CD4-positive, alpha-beta T cell treated with Interleukin-15 for 1 hour (primary cell): ENCODE results near the gene MAD1L1.
"Not testable (repeated sequence)": the region's sequence is repeated elsewhere in the genome, so short reads cannot be mapped to it uniquely, and the experiment has no call there.

ENCODE experiments used
- DNase-seq: peaks from one replicate; pipeline ENCODE4 v3.0.0-alpha.2; 2020

The MAD1L1 gene

GRCh38 chr7:2171855-2172254, 60.9 kb downstream of the MAD1L1 start:
- DNase-seq, result no peak

- DNase-seq, result no peak
These were observed 61.9 kb downstream of the MAD1L1 start for GRCh38 chr7:2170576-2171521.

DNA sequence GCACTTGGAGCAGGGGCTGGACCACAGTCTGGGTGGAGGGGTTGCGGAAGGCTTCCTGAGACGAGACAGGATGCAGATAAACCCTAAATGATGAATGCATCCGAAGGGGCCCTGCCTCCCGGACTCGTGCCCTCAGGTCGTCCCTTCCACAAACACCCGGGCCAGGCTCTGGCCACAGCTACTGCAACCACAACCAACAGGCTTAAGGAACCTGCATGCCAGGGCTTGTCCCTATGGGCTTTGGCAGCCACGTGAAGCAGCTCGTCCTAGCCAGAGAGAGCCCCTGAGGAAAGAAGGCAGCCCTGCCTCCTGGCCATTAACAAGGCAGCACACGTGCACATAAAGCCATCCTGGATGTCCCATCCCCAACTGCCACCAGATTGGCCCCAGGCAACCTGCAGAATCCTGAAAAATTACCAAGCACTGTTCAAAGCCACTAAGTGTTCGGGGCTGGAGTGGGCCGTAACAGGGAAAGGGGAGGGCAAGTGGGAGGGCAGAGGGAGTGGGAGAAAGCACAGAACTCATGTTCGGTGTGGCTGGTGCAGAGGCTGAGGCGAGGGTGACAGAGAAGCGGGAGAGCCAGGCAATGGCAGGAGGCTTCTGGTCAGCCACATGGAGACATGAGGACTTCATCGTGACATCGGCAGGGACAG, 62.7 kb downstream of the MAD1L1 start:
- DNase-seq, result no peak

DNA sequence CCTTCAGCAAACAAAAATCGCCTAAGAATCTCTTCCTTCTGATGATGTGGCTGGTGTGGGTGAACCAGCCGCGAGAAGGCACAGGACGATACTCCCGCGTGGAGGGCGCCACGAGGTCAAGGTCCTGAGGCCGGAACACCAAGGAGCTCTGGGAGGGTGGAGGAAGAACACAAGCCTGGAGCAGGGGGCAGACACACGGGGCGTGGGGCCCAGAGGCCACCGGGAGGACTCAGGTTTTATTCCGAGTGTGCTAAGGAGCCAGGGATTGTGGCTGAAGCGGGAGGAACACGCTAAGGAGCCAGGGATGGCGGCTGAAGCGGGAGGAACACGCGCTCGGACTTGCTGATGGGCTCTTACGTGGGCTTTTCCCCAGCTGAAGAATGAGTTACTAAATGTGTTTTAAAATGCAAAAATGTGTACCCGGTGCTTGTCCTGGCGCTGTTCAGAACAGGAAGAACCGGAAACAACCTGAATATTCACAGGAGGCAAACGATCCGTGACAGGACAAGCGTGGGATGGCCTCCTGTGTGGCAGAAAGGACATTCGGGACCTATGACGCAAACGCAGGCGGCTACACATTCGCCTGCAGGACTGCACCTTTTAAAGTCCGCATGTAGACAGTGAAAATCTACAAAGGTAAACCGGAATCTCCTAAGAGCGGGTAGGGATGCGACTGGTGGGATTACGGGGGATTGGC, 64.0 kb downstream of the MAD1L1 start:
- no peak for DNase-seq

GRCh38 chr7:2166625-2167280, 66.0 kb downstream of the MAD1L1 start:
- no peak for DNase-seq

GRCh38 chr7:2165610-2166594, 66.8 kb downstream of the MAD1L1 start:
- no peak for DNase-seq

GRCh38 chr7:2165239-2165609, 67.5 kb downstream of the MAD1L1 start:
- no peak for DNase-seq

GRCh38 chr7:2164646-2165045, 68.1 kb downstream of the MAD1L1 start:
- DNase-seq, result no peak

GRCh38 chr7:2163600-2164555, 68.9 kb downstream of the MAD1L1 start:
- no peak for DNase-seq

DNA sequence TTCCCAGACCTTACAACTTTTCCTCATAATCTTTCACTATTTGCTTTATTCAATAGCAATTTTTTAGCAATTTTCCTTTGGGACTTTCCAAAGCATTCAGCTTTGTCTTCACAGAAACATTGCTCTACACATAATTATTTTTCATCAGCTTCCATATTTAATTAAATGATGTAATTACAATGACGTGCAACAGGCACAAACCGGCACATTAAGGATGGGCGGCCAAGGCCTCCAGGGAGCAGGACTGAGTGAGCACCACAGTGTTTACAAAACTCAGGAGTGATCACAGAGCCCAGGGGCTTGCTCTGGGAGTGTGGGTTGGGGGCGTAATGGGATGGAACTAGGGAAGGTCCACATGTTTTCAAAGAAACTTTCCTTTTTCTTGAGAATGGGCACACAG, 69.8 kb downstream of the MAD1L1 start:
- DNase-seq, result no peak

DNA sequence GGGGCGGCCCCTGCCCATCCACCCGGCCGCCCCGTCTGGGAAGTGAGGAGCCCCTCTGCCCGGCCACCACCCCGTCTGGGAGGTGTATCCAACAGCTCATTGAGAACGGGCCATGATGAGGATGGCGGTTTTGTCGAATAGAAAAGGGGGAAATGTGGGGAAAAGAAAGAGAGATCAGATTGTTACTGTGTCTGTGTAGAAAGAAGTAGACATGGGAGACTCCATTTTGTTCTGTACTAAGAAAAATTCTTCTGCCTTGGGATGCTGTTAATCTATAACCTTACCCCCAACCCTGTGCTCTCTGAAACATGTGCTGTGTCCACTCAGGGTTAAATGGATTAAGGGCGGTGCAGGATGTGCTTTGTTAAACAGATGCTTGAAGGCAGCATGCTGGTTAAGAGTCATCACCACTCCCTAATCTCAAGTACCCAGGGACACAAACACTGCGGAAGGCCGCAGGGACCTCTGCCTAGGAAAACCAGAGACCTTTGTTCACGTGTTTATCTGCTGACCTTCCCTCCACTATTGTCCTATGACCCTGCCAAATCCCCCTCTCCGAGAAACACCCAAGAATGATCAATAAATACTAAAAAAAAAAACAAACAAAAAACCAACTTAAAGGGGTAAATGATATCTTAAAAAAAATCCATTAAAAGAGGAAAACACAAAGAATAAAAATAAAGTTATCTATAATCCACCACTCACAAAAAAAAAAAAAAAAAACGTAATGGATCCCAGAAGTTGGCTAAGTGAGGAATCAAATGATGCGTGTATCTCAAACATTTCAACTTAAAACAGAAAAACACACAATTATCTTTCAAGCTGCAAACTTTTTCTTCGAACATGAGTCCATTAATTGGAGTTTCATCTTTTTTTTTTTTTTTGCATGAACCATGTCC, 70.5 kb downstream of the MAD1L1 start:
- DNase-seq, result not testable (repeated sequence)

DNA sequence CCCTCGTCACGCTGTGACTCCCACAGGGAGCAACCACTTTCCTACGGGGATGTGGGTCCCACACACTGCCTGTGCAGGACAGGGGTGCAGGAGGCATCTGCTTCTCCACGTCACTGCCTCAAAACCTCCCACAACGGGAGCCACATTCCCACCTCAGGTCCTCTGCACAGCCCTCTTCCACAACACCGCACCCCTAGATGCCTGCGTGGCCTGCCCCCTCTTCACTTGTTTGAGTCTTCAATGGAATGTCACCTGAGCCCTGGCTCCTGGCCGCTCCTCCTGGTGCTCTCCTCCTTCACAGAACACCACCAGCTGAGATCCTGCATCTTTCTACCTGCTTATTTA, 73.6 kb downstream of the MAD1L1 start:
- no peak for DNase-seq

DNA sequence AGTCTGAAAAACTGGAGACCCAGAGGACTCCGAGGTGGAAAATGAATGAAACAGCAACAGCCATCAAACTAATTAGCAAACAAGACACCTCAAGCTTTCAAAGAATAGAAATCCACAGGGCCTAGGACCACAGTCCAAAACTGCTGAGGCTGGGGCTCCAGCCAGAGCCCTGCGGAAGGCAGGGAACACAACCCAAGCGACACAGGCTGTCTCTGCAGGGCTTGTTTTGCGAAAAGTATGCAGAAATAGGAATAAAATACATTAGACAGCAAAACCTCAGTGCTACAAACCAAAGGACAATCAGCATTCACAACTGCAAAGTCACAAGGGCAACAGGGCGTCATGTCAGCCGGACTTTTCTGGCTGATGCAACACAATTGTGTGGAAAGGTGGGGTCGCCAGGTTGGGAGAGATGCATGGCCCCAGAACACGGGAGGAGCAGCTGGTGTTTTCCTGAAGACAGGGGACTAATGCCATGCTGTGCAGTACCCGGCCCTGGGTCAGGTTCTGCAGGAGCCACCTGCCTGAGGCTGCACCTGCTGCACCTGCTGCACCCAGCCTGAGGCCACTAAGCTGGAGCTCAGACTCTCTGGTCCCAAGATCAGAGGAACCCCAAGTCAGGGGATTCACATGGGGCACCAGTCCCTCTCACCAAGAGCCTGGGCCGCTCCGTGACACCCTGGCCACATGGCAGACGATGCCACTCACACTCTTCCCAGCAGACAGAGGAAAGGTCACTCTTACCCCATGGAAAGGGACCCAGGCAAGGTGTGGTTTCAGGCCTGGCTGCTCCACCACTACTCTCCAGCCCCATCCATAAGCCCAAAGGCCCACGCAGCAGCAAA, 74.2 kb downstream of the MAD1L1 start:
- DNase-seq, result no peak

- DNase-seq, result no peak
These were observed 75.1 kb downstream of the MAD1L1 start for GRCh38 chr7:2157473-2158279.

GRCh38 chr7:2156756-2157472, 75.8 kb downstream of the MAD1L1 start:
- DNase-seq, result no peak

- peak; percentile 5 for DNase-seq
These were observed 77.9 kb downstream of the MAD1L1 start for GRCh38 chr7:2154831-2155230.

DNA sequence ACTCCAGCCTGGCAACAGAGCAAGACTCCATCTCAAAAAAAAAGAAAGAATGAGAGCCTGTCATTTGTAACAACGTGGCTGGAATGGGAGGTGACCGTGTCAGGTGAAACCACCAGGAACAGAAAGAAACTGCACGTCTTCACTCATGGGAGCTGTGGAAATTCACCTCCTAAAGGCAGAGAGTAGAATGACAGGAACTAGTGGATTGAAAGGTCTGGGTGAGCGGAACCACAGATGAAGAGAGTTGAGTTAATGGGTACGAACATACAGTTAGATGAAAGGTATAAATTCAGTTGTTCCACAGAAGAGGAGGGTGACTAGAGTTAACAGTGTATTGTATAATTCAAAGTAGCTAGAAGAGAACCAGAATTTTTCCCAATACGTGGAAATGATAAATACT, 78.6 kb downstream of the MAD1L1 start:
- DNase-seq, result no peak
